ENCODE results near the gene VPS37D.

GRCh38 chr7:73700069-73700423 lies 32.4 kb downstream of the VPS37D start:
- TF ChIP-seq EZH2phosphoT487 (conservative IDR thresholded peaks at IDR 0.05; ENCODE audit: low read length): no peak
- no peak for TF ChIP-seq CTCF (IDR thresholded peaks at IDR 0.05; ENCODE audit: insufficient read depth, low read length, poor library complexity, severe bottlenecking)

Measured in SU-DHL-6 (cell line).